Parathyroid adenoma (tissue), 2 donors: ENCODE data around the gene KLHL29.

Source experiments
- H2AFZ ChIP-seq: fragments of 300-600 bp; sonication (generic); one replicate; pipeline ENCODE4 v1.7.0; 2017; ENCODE audit warnings: antibody characterized with exemption, mild to moderate bottlenecking
- H3K27ac ChIP-seq: fragments of 300-600 bp; sonication (generic); one replicate; pipeline ENCODE4 v1.7.0; 2017
- H3K27me3 ChIP-seq: fragments of 300-600 bp; sonication (generic); one replicate; pipeline ENCODE4 v1.7.0; 2017; ENCODE audit warnings: low read length; ENCODE audit not compliant: control insufficient read depth, insufficient read depth
- H3K36me3 ChIP-seq: fragments of 300-600 bp; sonication (generic); one replicate; pipeline ENCODE4 v1.7.0; 2017; ENCODE audit warnings: low read length; ENCODE audit not compliant: control insufficient read depth, insufficient read depth
- H3K4me1 ChIP-seq: fragments of 300-600 bp; sonication (generic); one replicate; pipeline ENCODE4 v1.7.0; 2017; ENCODE audit warnings: control low read depth
- H3K4me2 ChIP-seq: fragments of 300-600 bp; sonication (generic); one replicate; pipeline ENCODE4 v1.7.0; 2017; ENCODE audit warnings: low read length
- H3K4me3 ChIP-seq: fragments of 300-600 bp; sonication (generic); one replicate; pipeline ENCODE4 v1.7.0; 2017; ENCODE audit warnings: low read depth, low read length
- H3K79me2 ChIP-seq: fragments of 300-600 bp; sonication (generic); one replicate; pipeline ENCODE4 v1.7.0; 2017; ENCODE audit warnings: control low read depth
- H3K9ac ChIP-seq: fragments of 300-600 bp; sonication (generic); one replicate; pipeline ENCODE4 v1.7.0; 2017; ENCODE audit warnings: mild to moderate bottlenecking
- H3K9me3 ChIP-seq: fragments of 300-600 bp; sonication (generic); one replicate; pipeline ENCODE4 v1.7.0; 2017; ENCODE audit warnings: low read length; ENCODE audit not compliant: control insufficient read depth
- CTCF ChIP-seq: fragments of 300-600 bp; sonication (generic); IDR thresholded peaks from one replicate; pipeline ENCODE4 v1.7.0; 2017; ENCODE audit warnings: antibody characterized with exemption, mild to moderate bottlenecking
- donor health status: primary hyperparathyroidism.

KLHL29 gene

GRCh38 chr2:23435250-23436035 is 50.5 kb downstream of the KLHL29 start:
- H3K4me1 ChIP-seq: no peaks in the 10 kb centered on the region
- H2AFZ ChIP-seq: no peak overlapping the region
- TF ChIP-seq CTCF: no peak
- no peak overlapping the region for H3K9ac ChIP-seq
- H3K79me2 ChIP-seq: no peaks in the 10 kb centered on the region
- no peak overlapping the region for H3K4me2 ChIP-seq
- no peaks in the 10 kb centered on the region for H3K27me3 ChIP-seq
- no peak overlapping the region for H3K27ac ChIP-seq
- no peaks in the 10 kb centered on the region for H3K9me3 ChIP-seq
- no peaks in the 10 kb centered on the region for H3K36me3 ChIP-seq
- no peak overlapping the region for H3K4me3 ChIP-seq

- Histone ChIP-seq H3K79me2 (no peaks in the 10 kb centered on the region), H3K9ac (no peak overlapping the region), H3K27me3 (no peaks in the 10 kb centered on the region), H3K9me3 (no peaks in the 10 kb centered on the region), H3K27ac (no peak overlapping the region), H3K36me3 (no peaks in the 10 kb centered on the region), H3K4me3 (no peak overlapping the region), H2AFZ (no peak overlapping the region), H3K4me1 (no peaks in the 10 kb centered on the region), H3K4me2 (no peak overlapping the region)
- TF ChIP-seq CTCF: no peak
Observed at GRCh38 chr2:23436346-23437098, 51.5 kb downstream of the KLHL29 start.

GRCh38 chr2:23441414-23441813 is 56.4 kb downstream of the KLHL29 start:
- Histone ChIP-seq H3K9ac (no peak overlapping the region), H3K4me1 (no peaks in the 10 kb centered on the region), H3K36me3 (no peaks in the 10 kb centered on the region), H3K4me3 (no peak overlapping the region), H3K27me3 (no peaks in the 10 kb centered on the region), H3K4me2 (no peak overlapping the region), H3K27ac (no peak overlapping the region), H3K79me2 (no peaks in the 10 kb centered on the region), H2AFZ (no peak overlapping the region), H3K9me3 (no peaks in the 10 kb centered on the region)
- TF ChIP-seq CTCF: no peak

- no peak for TF ChIP-seq CTCF
- no peaks in the 10 kb centered on the region for H3K9me3 ChIP-seq
- H2AFZ ChIP-seq: no peak overlapping the region
- no peaks in the 10 kb centered on the region for H3K79me2 ChIP-seq
- H3K27ac ChIP-seq: no peak overlapping the region
- H3K9ac ChIP-seq: no peak overlapping the region
- H3K36me3 ChIP-seq: no peaks in the 10 kb centered on the region
- H3K4me2 ChIP-seq: no peak overlapping the region
- no peak overlapping the region for H3K4me3 ChIP-seq
- no peaks in the 10 kb centered on the region for H3K27me3 ChIP-seq
- no peaks in the 10 kb centered on the region for H3K4me1 ChIP-seq
Observed at GRCh38 chr2:23445450-23445868, 60.5 kb downstream of the KLHL29 start.
